ENCODE results near the gene PYGM. TPM values are rescaled to one million over a fixed set of nuclear protein-coding genes. Genes with fewer than 3 reads are reported as not detected.

PYGM gene
- total and polyA plus RNA-seq, 2 experiments from 2014 or later: 1.5 to 3.9 TPM

DNA sequence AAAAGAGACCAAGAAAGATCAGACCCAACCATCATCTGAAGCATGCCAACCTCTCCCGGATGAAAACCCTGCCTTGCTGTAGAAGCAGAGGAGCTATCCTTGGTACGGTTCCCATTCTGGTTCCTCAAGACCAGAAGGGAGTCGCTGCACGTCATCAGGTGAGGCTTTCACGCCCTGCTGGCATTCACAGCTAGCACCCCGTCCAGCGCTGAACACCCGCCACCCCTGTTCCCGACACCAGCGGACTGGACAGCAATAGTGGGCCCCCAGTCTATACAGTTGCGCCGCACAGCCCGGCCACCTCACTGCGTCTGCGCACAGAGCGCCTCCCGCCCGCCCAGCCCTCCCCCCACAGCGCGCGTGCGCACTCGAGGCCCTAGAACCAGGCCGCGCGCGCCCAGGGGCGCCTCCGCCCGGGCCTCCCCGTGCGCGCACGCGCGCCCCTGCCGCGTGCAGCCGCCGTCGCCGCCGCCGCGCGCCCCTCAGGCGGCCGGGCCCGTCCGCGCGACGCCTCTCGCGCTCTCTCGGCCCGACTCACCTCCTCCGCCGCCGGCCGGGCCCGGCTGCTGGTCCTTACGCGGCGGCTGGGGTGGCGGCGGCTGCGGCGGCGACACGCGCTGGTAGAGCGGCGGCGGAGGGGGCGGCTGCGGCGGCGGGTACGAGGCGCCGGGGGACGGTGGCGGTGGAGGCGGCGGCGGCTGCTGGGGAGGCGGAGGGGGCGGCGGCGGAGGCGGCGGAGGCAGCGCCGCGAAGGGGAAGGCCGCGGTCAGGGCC is 17.9 kb upstream of the PYGM start:
- no peak for TF ChIP-seq EZH2phosphoT487 (IDR thresholded peaks at IDR 0.05; ENCODE audit: unreplicated experiment)
- TF ChIP-seq, protein P1, sequence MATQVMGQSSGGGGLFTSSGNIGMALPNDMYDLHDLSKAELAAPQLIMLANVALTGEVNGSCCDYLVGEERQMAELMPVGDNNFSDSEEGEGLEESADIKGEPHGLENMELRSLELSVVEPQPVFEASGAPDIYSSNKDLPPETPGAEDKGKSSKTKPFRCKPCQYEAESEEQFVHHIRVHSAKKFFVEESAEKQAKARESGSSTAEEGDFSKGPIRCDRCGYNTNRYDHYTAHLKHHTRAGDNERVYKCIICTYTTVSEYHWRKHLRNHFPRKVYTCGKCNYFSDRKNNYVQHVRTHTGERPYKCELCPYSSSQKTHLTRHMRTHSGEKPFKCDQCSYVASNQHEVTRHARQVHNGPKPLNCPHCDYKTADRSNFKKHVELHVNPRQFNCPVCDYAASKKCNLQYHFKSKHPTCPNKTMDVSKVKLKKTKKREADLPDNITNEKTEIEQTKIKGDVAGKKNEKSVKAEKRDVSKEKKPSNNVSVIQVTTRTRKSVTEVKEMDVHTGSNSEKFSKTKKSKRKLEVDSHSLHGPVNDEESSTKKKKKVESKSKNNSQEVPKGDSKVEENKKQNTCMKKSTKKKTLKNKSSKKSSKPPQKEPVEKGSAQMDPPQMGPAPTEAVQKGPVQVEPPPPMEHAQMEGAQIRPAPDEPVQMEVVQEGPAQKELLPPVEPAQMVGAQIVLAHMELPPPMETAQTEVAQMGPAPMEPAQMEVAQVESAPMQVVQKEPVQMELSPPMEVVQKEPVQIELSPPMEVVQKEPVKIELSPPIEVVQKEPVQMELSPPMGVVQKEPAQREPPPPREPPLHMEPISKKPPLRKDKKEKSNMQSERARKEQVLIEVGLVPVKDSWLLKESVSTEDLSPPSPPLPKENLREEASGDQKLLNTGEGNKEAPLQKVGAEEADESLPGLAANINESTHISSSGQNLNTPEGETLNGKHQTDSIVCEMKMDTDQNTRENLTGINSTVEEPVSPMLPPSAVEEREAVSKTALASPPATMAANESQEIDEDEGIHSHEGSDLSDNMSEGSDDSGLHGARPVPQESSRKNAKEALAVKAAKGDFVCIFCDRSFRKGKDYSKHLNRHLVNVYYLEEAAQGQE (IDR thresholded peaks at IDR 0.05; ENCODE audit: unreplicated experiment): peak; percentile 61
- peaks cover 57% of the 10 kb centered on the region for H3K79me2 ChIP-seq (replicated peaks; ENCODE audit: insufficient read depth)
- peak; percentile 3 for ATAC-seq

GRCh38 chr11:64776875-64777274 is 17.1 kb upstream of the PYGM start:
- peaks cover 18% of the 10 kb centered on the region for H3K27me3 Mint-ChIP-seq (ENCODE audit: insufficient read depth, low read depth, poor library complexity)
- Histone ChIP-seq H2AFZ (no peak overlapping the region), H3K9me2 (ENCODE audit: insufficient read depth) (no peaks in the 10 kb centered on the region), H3F3A (replicated peaks; ENCODE audit: low read depth) (peaks cover 56% of the 10 kb centered on the region), H3K79me2 (replicated peaks; ENCODE audit: insufficient read depth) (peaks cover 65% of the 10 kb centered on the region), H4K20me1 (replicated peaks; ENCODE audit: insufficient read depth) (peaks cover 54% of the 10 kb centered on the region), H3K27ac (ENCODE audit: low read depth) (peak overlapping the region; percentile 60), H3K4me3 (peak overlapping the region; percentile 94), H3K4me2 (peak overlapping the region; percentile 100), H3K27me3 (ENCODE audit: insufficient read depth) (no peaks in the 10 kb centered on the region), H3K4me1 (ENCODE audit: insufficient read depth) (peaks cover 10% of the 10 kb centered on the region), H3K36me3 (ENCODE audit: insufficient read depth) (peaks cover 53% of the 10 kb centered on the region)
- peak overlapping the region; percentile 94 for H3K4me3 Mint-ChIP-seq
- peak overlapping the region; percentile 97 for H3K27ac Mint-ChIP-seq
- TF ChIP-seq STAT1 (IDR thresholded peaks at IDR 0.05; ENCODE audit: unreplicated experiment) (no peak), ZNF114 (CRISPR knock-in tag; IDR thresholded peaks at IDR 0.05) (no peak), JUNB (IDR thresholded peaks at IDR 0.05; ENCODE audit: unreplicated experiment) (no peak), EZH2 (IDR thresholded peaks at IDR 0.05; ENCODE audit: low read depth, unreplicated experiment) (no peak)
- TF ChIP-seq, protein P1 (IDR thresholded peaks at IDR 0.05; ENCODE audit: unreplicated experiment): no peak
- peaks cover 57% of the 10 kb centered on the region for H3K36me3 Mint-ChIP-seq (ENCODE audit: low read depth)
- peaks cover 35% of the 10 kb centered on the region for H3K4me1 Mint-ChIP-seq
- no peak for DNase-seq (ENCODE audit: low spot score)
- no peaks in the 10 kb centered on the region; the same call in 2 of the 3 replicates for H3K9me3 Mint-ChIP-seq
- ATAC-seq: no peak

More for the DNA sequence above, 17.9 kb upstream of the PYGM start:
- Histone ChIP-seq H3K4me1 (ENCODE audit: insufficient read depth) (peaks cover 12% of the 10 kb centered on the region), H3K36me3 (ENCODE audit: insufficient read depth) (peaks cover 46% of the 10 kb centered on the region), H4K20me1 (replicated peaks; ENCODE audit: insufficient read depth) (peaks cover 46% of the 10 kb centered on the region), H3K4me2 (peak overlapping the region; percentile 100), H3K27me3 (ENCODE audit: insufficient read depth) (no peaks in the 10 kb centered on the region), H3K4me3 (peak overlapping the region; percentile 94), H3K27ac (ENCODE audit: low read depth) (peak overlapping the region; percentile 60), H3F3A (replicated peaks; ENCODE audit: low read depth) (peaks cover 49% of the 10 kb centered on the region), H2AFZ (no peak overlapping the region), H3K9me2 (ENCODE audit: insufficient read depth) (no peaks in the 10 kb centered on the region)
- Mint-ChIP-seq H3K4me1 (peaks cover 39% of the 10 kb centered on the region), H3K27me3 (ENCODE audit: insufficient read depth, low read depth, poor library complexity) (peaks cover 18% of the 10 kb centered on the region), H3K27ac (peak overlapping the region; percentile 97), H3K4me3 (peak overlapping the region; percentile 94), H3K36me3 (ENCODE audit: low read depth) (peaks cover 49% of the 10 kb centered on the region), H3K9me3 (no peaks in the 10 kb centered on the region; the same call in 2 of the 3 replicates)
- DNase-seq (ENCODE audit: low spot score): peak; percentile 80

All from GM23338 (cell line).